Breast epithelium (tissue), 4 donors: ENCODE data around the gene MYO1E. TPM values are rescaled to one million over a fixed set of nuclear protein-coding genes. Genes with fewer than 3 reads are reported as not detected.

Source experiments
- DNase-seq, 2 donors: peaks; one replicate each; pipeline ENCODE4 v3.0.0-alpha.2; 2019; ENCODE audit warnings: low spot score in 2 of 2
- H3K27ac ChIP-seq, 2 donors: fragments of 200-600 bp; sonication (generic) in 1 of 2; one replicate each; pipeline ENCODE4 v1.5.1; 2016 to 2019; ENCODE audit warnings: mild to moderate bottlenecking in 1 of 2
- H3K27me3 ChIP-seq, 2 donors: fragments of 200-600 bp; sonication (generic) in 1 of 2; one replicate each; pipeline versions ENCODE4 v1.5.1 to v1.6.0; 2017 to 2019; ENCODE audit warnings: control low read depth in 1 of 2, mild to moderate bottlenecking in 1 of 2
- H3K36me3 ChIP-seq: fragments of 200-600 bp; one replicate; pipeline ENCODE4 v1.5.1; 2019
- H3K4me1 ChIP-seq, 2 donors: fragments of 200-600 bp; sonication (generic); one replicate each; pipeline ENCODE4 v1.5.1; 2016 to 2019; ENCODE audit warnings: control low read depth in 1 of 2
- H3K4me3 ChIP-seq, 3 donors: fragments of 200-600 bp; sonication (generic); 1 replicate in 2 of 3; 2 replicates in 1 of 3; pipeline ENCODE4 v1.5.1; 2016 to 2019; ENCODE audit warnings: mild to moderate bottlenecking in 3 of 3, moderate library complexity in 2 of 3
- H3K9me3 ChIP-seq, 2 donors: fragments of 200-600 bp; sonication (generic) in 1 of 2; one replicate each; pipeline ENCODE4 v1.5.1; 2016 to 2019; ENCODE audit warnings: control low read depth in 1 of 2
- POLR2A ChIP-seq: fragments of 450-650 bp; IDR thresholded peaks from one replicate; pipeline ENCODE4 v1.6.1; 2016; ENCODE audit warnings: antibody characterized with exemption, mild to moderate bottlenecking, moderate library complexity
- POLR2AphosphoS5 ChIP-seq, 3 donors: sonication (generic); formaldehyde crosslinking; IDR thresholded peaks; one replicate each; pipeline ENCODE4 v1.6.1; 2017; ENCODE audit warnings: antibody characterized with exemption in 3 of 3
- intact Hi-C: fragments of 100-400 bp; cut with DNase I; formaldehyde crosslinking; loops from one replicate; pipeline ENCODE4 v1.15.1; 2023; ENCODE audit warnings: low total_unique reads
- total RNA-seq, 3 donors: library from RNA; depleted of rRNA; stranded (reverse); fragments of >200 nt; gene quantifications; one replicate each; pipeline ENCODE4 v1.1.0, GENCODE V29; 2016
- TF ChIP-seq, protein P1 (sequence below), 3 donors: fragments of 450-650 bp; IDR thresholded peaks; one replicate each; pipeline ENCODE4 v1.5.1; 2016 to 2017; ENCODE audit warnings: antibody characterized with exemption in 3 of 3, mild to moderate bottlenecking in 3 of 3, moderate library complexity in 3 of 3

The MYO1E gene
- total RNA-seq, 3 donors from 2014 or later: 51.5 to 76.1 (median 68.6) TPM

DNA sequence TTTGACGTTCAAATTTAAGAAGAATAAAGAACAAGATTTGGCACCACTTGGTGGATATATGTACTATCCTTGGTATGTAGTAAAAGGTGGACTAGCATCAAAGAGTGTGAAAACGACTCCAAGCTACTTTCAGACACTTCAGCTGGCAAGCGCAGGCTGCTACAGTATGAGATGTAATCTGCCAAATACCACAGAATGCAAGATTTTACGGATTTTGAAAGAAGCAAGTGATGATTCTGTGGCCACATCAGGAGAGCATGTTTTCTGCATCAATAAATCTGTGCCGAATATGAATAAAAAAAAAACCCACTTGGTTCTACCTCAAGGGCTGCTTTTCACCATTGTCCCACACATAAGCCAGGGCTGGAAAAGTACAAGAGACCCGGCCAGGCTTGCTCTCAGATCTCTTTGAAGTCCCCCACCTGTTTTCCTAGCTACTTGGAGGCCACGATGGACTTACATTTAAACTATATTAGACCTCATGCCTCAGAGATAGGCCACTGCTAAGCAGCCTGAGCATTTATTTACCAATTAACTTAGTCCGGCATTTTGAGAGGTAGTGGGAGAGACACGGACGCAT is 37.4 kb downstream of the MYO1E start:
- TF ChIP-seq, protein P1, sequence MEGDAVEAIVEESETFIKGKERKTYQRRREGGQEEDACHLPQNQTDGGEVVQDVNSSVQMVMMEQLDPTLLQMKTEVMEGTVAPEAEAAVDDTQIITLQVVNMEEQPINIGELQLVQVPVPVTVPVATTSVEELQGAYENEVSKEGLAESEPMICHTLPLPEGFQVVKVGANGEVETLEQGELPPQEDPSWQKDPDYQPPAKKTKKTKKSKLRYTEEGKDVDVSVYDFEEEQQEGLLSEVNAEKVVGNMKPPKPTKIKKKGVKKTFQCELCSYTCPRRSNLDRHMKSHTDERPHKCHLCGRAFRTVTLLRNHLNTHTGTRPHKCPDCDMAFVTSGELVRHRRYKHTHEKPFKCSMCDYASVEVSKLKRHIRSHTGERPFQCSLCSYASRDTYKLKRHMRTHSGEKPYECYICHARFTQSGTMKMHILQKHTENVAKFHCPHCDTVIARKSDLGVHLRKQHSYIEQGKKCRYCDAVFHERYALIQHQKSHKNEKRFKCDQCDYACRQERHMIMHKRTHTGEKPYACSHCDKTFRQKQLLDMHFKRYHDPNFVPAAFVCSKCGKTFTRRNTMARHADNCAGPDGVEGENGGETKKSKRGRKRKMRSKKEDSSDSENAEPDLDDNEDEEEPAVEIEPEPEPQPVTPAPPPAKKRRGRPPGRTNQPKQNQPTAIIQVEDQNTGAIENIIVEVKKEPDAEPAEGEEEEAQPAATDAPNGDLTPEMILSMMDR (IDR thresholded peaks at IDR 0.05): no peak
- no peak for TF ChIP-seq POLR2A
- no peak for TF ChIP-seq POLR2AphosphoS5 (IDR thresholded peaks at IDR 0.05)
- Histone ChIP-seq H3K4me3 (no peak overlapping the region), H3K36me3 (no peaks in the 10 kb centered on the region), H3K4me1 (no peaks in the 10 kb centered on the region), H3K27ac (no peak overlapping the region), H3K9me3 (no peaks in the 10 kb centered on the region), H3K27me3 (no peaks in the 10 kb centered on the region)
- intact Hi-C loops: no loop called here
- DNase-seq: no peak

DNA sequence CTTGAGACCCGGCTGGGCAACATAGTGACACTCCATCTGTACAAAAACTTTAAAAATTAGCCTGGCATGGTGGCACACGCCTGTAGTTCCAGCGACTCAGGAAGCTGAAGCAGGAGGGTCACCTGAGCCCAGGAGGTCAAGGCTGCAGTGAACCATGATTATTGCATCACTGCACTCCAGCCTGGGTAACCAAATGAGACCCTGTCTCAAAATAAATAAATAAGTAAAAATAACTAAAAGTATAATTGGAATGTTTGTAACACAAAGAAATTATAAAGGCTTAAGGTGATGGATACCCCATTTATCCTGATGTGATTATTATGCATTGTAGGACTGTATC is 38.6 kb downstream of the MYO1E start:
- Histone ChIP-seq H3K27ac (no peak overlapping the region), H3K4me3 (no peak overlapping the region), H3K9me3 (no peaks in the 10 kb centered on the region), H3K4me1 (no peaks in the 10 kb centered on the region), H3K27me3 (no peaks in the 10 kb centered on the region), H3K36me3 (no peaks in the 10 kb centered on the region)
- intact Hi-C loops: no loop called here
- no peak for DNase-seq
- TF ChIP-seq POLR2AphosphoS5 (IDR thresholded peaks at IDR 0.05) (no peak), POLR2A (no peak)
- TF ChIP-seq, protein P1 (IDR thresholded peaks at IDR 0.05): no peak

DNA sequence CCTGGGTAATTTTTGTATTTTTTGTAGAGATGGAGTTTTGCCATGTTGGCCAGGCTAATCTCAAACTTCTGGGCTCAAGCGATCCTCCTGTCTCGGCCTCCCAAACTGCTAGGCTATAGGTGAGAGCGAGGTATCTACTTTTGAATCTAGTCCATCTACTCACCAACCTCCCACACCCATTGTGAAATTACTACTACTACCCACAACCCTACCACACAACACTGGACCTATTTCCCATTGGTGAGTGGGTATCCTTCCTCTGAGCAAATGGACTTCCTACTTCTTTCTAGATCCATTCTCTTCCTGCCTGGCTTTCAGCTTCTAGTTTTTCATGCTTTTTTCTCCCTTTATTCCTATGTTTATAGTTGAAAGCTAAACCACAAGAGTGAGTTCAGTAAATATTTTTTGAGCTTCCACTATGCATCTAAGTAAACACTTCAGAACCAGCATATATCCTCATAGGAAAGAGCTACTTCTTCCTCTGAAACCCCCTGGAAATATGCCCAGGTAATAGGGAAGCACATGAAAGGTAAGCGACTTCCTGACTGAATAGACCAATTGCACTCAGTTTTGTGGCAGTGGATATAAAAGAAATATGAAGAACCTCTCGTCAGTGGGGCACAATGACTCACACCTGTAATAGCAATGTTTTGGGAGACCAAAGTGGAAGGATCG is 39.1 kb downstream of the MYO1E start:
- no peaks in the 10 kb centered on the region for H3K36me3 ChIP-seq
- no peaks in the 10 kb centered on the region for H3K27me3 ChIP-seq
- H3K4me3 ChIP-seq: no peak overlapping the region
- TF ChIP-seq, protein P1 (IDR thresholded peaks at IDR 0.05): no peak
- TF ChIP-seq POLR2A (no peak), POLR2AphosphoS5 (IDR thresholded peaks at IDR 0.05) (no peak)
- H3K4me1 ChIP-seq: no peaks in the 10 kb centered on the region
- H3K27ac ChIP-seq: no peak overlapping the region
- no peaks in the 10 kb centered on the region for H3K9me3 ChIP-seq
- intact Hi-C loops: no loop called here
- no peak for DNase-seq

DNA sequence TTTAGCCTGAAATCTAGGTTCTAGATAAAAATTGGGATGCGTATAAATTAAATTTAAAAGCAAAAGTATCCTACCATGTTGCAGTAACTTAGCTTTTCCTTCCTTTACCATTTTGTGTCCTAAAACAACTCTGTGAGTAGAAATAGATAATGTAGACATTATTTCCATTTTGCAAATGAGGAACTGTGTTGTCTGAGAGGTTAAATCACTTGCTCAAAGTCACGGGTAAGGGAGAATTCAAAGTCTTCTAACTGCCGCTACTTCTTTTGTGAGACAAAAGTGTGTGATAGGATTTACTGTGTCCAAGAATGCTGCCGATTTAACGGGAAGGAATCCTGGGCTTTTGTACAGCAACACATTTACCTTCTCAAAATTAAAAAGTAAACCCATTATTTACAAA is 40.7 kb downstream of the MYO1E start:
- Histone ChIP-seq H3K27me3 (no peaks in the 10 kb centered on the region), H3K27ac (no peak overlapping the region), H3K36me3 (no peaks in the 10 kb centered on the region), H3K9me3 (no peaks in the 10 kb centered on the region), H3K4me1 (no peaks in the 10 kb centered on the region), H3K4me3 (no peak overlapping the region)
- intact Hi-C loops: no loop called here
- no peak for DNase-seq
- TF ChIP-seq POLR2AphosphoS5 (IDR thresholded peaks at IDR 0.05): no peak
- TF ChIP-seq, protein P1 (IDR thresholded peaks at IDR 0.05): no peak
- no peak for TF ChIP-seq POLR2A

DNA sequence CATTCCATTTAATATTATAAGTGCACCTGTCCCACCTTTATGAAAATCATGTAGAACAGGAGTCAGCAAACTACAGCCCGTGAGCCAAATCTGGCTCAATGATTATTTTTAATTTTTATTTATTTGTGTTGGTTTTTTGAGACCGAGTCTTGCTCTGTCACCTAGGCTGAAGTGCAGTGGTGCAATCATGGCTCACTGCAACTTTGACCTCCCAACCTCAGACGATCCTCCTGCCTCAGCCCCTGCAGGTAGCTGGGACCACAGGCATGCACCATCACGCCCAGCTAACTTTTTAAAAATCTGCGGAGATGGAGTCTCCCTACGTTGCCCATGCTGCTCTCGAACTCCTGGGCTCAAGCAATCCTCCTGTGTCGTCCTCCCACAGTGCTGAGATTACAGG is 42.0 kb downstream of the MYO1E start:
- H3K4me1 ChIP-seq: no peaks in the 10 kb centered on the region
- no peak for DNase-seq
- H3K27me3 ChIP-seq: no peaks in the 10 kb centered on the region
- intact Hi-C loops: no loop called here
- no peaks in the 10 kb centered on the region for H3K9me3 ChIP-seq
- H3K27ac ChIP-seq: no peak overlapping the region
- H3K4me3 ChIP-seq: no peak overlapping the region
- no peaks in the 10 kb centered on the region for H3K36me3 ChIP-seq
- TF ChIP-seq, protein P1 (IDR thresholded peaks at IDR 0.05): no peak
- TF ChIP-seq POLR2A (no peak), POLR2AphosphoS5 (IDR thresholded peaks at IDR 0.05) (no peak)
